Dendritic cell treated with granulocyte-macrophage colony-stimulating factor and Interleukin-4, amounts not matched to agents 40 ng/mL and 50 ng/mL, for 4 days (primary cell): ENCODE measurements around the gene LYPD6B.

Experiments
- H3K27ac Mint-ChIP-seq: one replicate; pipeline ENCODE4 v1.8.0; 2022; ENCODE audit warnings: mild to moderate bottlenecking, mixed read lengths
- H3K27me3 Mint-ChIP-seq: one replicate; pipeline ENCODE4 v1.8.0; 2022; ENCODE audit warnings: mild to moderate bottlenecking, mixed read lengths
- H3K36me3 Mint-ChIP-seq: one replicate; pipeline ENCODE4 v1.8.0; 2022; ENCODE audit warnings: low read depth, mixed read lengths
- H3K4me1 Mint-ChIP-seq: one replicate; pipeline ENCODE4 v1.8.0; 2022; ENCODE audit warnings: low read depth, mixed read lengths
- H3K4me3 Mint-ChIP-seq: one replicate; pipeline ENCODE4 v1.8.0; 2022; ENCODE audit warnings: mild to moderate bottlenecking, moderate library complexity, mixed read lengths
- H3K9me3 Mint-ChIP-seq: one replicate; pipeline ENCODE4 v1.8.0; 2022; ENCODE audit warnings: mixed read lengths
- intact Hi-C: fragments of 100-400 bp; cut with micrococcal nuclease; formaldehyde crosslinking; loops from one replicate; pipeline ENCODE4 v1.15.0; 2022

Gene LYPD6B

DNA sequence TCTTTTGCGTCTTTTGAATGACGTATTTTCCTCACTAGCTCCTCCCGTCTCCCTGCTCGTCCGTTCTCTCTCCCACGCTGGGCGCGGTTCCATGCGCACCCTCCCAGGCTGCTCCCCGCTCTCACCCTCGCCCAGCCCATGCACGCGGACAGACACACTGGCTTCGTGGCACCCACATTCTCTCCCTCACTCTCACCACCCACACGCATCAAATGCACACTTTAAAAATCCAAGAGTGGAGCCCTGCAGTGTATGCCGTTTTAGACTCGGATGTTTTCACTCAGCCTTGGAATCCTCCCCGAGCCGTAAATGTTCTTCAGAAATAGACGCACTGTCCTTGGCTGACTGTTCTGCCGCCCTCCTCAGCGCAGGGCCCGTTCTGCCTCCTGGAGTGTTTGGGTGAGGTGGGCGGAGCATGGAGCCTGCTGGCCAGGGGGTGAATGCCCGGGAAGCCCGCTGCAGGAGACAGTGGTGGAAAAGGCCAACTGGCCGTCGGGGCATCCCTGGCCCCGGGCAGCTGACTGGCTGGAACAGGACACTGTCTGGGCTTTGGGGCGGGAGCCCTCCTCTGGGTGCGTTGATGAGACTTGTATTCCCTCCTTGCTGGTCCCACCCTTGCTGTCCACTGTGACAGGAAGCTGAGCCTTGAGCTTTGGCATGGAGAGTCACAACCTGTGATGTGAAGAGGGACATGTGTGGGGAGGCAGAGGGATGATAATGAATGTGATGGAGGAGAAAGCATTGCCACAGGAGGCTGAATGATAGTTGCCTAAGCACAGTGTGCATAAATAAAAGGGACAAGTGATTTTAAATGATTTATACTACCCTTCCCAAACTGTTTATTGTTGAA is 35.4 kb upstream of the LYPD6B start:
- intact Hi-C loops, result no loop called here
- H3K27ac Mint-ChIP-seq, result no peak overlapping the region
- no peak overlapping the region for H3K4me3 Mint-ChIP-seq
- no peaks in the 10 kb centered on the region for H3K9me3 Mint-ChIP-seq
- H3K27me3 Mint-ChIP-seq, result peaks cover 3% of the 10 kb centered on the region
- no peaks in the 10 kb centered on the region for H3K36me3 Mint-ChIP-seq
- no peaks in the 10 kb centered on the region for H3K4me1 Mint-ChIP-seq

GRCh38 chr2:149004836-149005235 is 33.7 kb upstream of the LYPD6B start:
- Mint-ChIP-seq H3K27me3 (peaks cover 3% of the 10 kb centered on the region), H3K4me1 (no peaks in the 10 kb centered on the region), H3K36me3 (no peaks in the 10 kb centered on the region), H3K9me3 (no peaks in the 10 kb centered on the region), H3K4me3 (no peak overlapping the region), H3K27ac (no peak overlapping the region)
- intact Hi-C loops, result no loop called here

- no peaks in the 10 kb centered on the region for H3K9me3 Mint-ChIP-seq
- H3K4me3 Mint-ChIP-seq, result no peak overlapping the region
- H3K36me3 Mint-ChIP-seq, result no peaks in the 10 kb centered on the region
- no peak overlapping the region for H3K27ac Mint-ChIP-seq
- peaks cover 3% of the 10 kb centered on the region for H3K27me3 Mint-ChIP-seq
- intact Hi-C loops, result no loop called here
- H3K4me1 Mint-ChIP-seq, result no peaks in the 10 kb centered on the region
These were observed 32.9 kb upstream of the LYPD6B start for GRCh38 chr2:149005471-149006077.

GRCh38 chr2:149006883-149007543 is 31.5 kb upstream of the LYPD6B start:
- H3K36me3 Mint-ChIP-seq, result no peaks in the 10 kb centered on the region

DNA sequence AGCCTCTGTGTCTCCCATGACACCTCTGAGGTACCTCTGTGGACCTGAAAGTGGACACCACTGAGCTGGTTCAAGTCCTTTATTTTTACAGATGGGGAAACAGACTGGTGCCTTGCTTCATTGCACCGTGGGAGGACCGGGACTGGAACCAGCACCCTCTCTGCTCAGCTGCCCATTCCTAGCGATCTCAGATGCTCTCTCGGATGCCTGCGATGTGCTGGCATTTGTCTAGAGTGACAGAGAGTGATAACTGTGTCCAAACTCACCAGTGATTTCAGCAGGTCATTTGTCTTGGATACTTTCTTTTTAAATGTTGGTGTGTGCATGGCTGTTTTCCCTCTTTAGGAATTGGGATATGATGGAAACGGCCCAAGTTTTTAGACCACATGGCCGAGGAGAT is 30.1 kb upstream of the LYPD6B start:
- H3K36me3 Mint-ChIP-seq, result no peaks in the 10 kb centered on the region
- no peak overlapping the region for H3K4me3 Mint-ChIP-seq
- H3K27ac Mint-ChIP-seq, result no peak overlapping the region
- intact Hi-C loops, result no loop called here
- H3K27me3 Mint-ChIP-seq, result peaks cover 3% of the 10 kb centered on the region
- H3K9me3 Mint-ChIP-seq, result no peaks in the 10 kb centered on the region
- no peaks in the 10 kb centered on the region for H3K4me1 Mint-ChIP-seq

More at GRCh38 chr2:149006883-149007543, 31.5 kb upstream of the LYPD6B start:
- no peaks in the 10 kb centered on the region for H3K9me3 Mint-ChIP-seq
- H3K27ac Mint-ChIP-seq, result no peak overlapping the region
- H3K27me3 Mint-ChIP-seq, result peaks cover 3% of the 10 kb centered on the region
- H3K4me3 Mint-ChIP-seq, result no peak overlapping the region
- H3K4me1 Mint-ChIP-seq, result no peaks in the 10 kb centered on the region
- intact Hi-C loops, result no loop called here

DNA sequence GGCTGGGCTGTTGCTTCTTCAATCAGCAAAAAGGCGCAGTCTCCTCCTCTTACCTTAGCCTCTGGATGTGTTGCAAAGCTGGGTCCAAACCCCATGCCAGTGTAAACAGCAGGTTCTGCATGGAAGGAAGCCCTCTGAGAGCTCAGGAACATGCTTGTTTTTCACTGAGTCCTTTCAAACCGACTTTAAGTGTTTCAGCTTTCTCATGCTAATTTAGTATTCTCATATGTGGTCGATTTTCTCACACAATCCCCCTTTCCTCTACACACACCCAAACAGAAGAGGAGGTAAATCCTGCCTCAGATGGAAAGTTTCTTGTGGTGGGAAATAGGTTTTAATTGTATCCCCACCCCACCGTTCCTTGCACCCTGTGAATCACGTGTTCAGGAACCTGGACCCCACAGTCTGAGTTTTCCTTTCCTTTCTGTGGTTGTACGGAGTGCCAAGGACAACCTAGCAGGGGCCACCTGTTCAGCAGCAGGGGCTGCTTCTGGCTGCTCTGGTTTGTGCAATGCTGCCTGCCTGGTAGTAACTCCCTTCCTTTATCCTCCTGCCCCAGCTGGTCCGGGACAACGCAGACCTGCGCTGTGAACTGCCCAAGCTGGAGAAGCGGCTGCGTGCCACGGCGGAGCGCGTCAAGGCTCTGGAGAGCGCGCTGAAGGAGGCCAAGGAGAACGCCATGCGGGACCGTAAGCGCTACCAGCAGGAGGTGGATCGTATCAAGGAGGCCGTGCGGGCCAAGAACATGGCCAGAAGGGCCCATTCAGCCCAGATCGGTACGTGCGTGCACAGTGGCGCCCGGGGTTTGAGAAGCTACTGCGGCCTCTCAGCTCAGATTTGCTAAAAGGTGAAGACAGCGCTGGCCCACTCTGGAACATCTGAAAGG is 28.7 kb upstream of the LYPD6B start:
- H3K9me3 Mint-ChIP-seq, result no peaks in the 10 kb centered on the region
- peaks cover 3% of the 10 kb centered on the region for H3K27me3 Mint-ChIP-seq
- intact Hi-C loops, result no loop called here
- no peak overlapping the region for H3K27ac Mint-ChIP-seq
- no peaks in the 10 kb centered on the region for H3K36me3 Mint-ChIP-seq
- no peaks in the 10 kb centered on the region for H3K4me1 Mint-ChIP-seq
- H3K4me3 Mint-ChIP-seq, result no peak overlapping the region

- intact Hi-C loops, result no loop called here
- Mint-ChIP-seq H3K27ac (no peak overlapping the region), H3K4me1 (no peaks in the 10 kb centered on the region), H3K27me3 (peaks cover 13% of the 10 kb centered on the region), H3K36me3 (no peaks in the 10 kb centered on the region), H3K9me3 (no peaks in the 10 kb centered on the region), H3K4me3 (no peak overlapping the region)
These were observed 26.0 kb upstream of the LYPD6B start for GRCh38 chr2:149012545-149012944.

- Mint-ChIP-seq H3K27me3 (peaks cover 13% of the 10 kb centered on the region), H3K4me3 (no peak overlapping the region), H3K9me3 (no peaks in the 10 kb centered on the region), H3K36me3 (no peaks in the 10 kb centered on the region), H3K4me1 (peaks cover 16% of the 10 kb centered on the region), H3K27ac (no peak overlapping the region)
- intact Hi-C loops, result no loop called here
These were observed 23.0 kb upstream of the LYPD6B start for GRCh38 chr2:149015501-149015900.

DNA sequence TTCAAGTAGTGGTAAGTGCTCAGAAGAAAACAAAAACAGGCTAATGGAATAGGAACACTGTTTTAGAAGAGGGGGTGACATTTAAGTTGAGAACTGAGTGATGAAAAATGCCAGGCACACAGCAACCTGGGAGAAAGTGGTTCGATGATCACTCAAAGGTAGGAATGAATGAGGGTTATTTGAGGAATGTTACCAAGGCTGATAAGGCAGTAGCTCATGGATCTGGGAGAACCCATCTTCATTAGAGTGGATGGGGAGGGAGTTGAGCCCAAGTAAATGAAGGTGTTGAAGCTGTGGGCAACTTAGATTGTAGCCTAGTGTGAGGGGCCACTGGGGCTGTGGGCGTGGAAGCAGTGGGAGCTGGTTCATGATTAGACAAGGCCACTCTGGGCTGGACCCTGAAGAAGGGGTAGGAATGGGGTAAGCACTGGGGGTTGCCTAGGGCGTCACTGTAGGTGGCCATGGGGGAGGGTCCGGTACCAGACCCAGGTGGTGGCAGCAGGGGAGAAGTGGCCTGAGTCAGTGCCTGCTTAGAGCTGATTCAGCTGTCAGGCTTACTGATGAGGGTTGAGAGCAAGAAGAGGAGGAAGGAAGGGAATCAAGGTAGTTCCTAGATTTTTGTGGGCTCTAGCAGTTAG is 22.5 kb upstream of the LYPD6B start:
- H3K36me3 Mint-ChIP-seq, result no peaks in the 10 kb centered on the region
- peaks cover 13% of the 10 kb centered on the region for H3K27me3 Mint-ChIP-seq
- intact Hi-C loops, result loop anchor here (2.0 kb wide), 1 partner anchor 297 kb away; no protein-coding TSS in a partner anchor

GRCh38 chr2:149017116-149017985 is 21.1 kb upstream of the LYPD6B start:
- H3K36me3 Mint-ChIP-seq, result no peaks in the 10 kb centered on the region
- H3K4me1 Mint-ChIP-seq, result peaks cover 33% of the 10 kb centered on the region
- H3K9me3 Mint-ChIP-seq, result no peaks in the 10 kb centered on the region
- peaks cover 13% of the 10 kb centered on the region for H3K27me3 Mint-ChIP-seq
- no peak overlapping the region for H3K4me3 Mint-ChIP-seq
- no peak overlapping the region for H3K27ac Mint-ChIP-seq
- intact Hi-C loops, result loop anchor here (1.0 to 2.0 kb wide), 2 partner anchors 295 to 544 kb away; no protein-coding TSS in a partner anchor

More for the DNA sequence above, 22.5 kb upstream of the LYPD6B start:
- Mint-ChIP-seq H3K4me3 (no peak overlapping the region), H3K27ac (no peak overlapping the region), H3K4me1 (peaks cover 22% of the 10 kb centered on the region), H3K9me3 (no peaks in the 10 kb centered on the region)

- intact Hi-C loops, result no loop called here
- Mint-ChIP-seq H3K9me3 (no peaks in the 10 kb centered on the region), H3K4me1 (peaks cover 33% of the 10 kb centered on the region), H3K27ac (no peak overlapping the region), H3K4me3 (no peak overlapping the region), H3K27me3 (peaks cover 13% of the 10 kb centered on the region), H3K36me3 (no peaks in the 10 kb centered on the region)
These were observed 19.5 kb upstream of the LYPD6B start for GRCh38 chr2:149018981-149019380.

GRCh38 chr2:149019768-149020167 is 18.7 kb upstream of the LYPD6B start:
- H3K36me3 Mint-ChIP-seq, result no peaks in the 10 kb centered on the region
- no peaks in the 10 kb centered on the region for H3K9me3 Mint-ChIP-seq
- H3K27me3 Mint-ChIP-seq, result peaks cover 14% of the 10 kb centered on the region
- intact Hi-C loops, result no loop called here
- peaks cover 33% of the 10 kb centered on the region for H3K4me1 Mint-ChIP-seq
- no peak overlapping the region for H3K4me3 Mint-ChIP-seq
- no peak overlapping the region for H3K27ac Mint-ChIP-seq
